Glutamatergic neuron (in vitro differentiated cells): ENCODE measurements around the gene KNSTRN. TPM values are rescaled to one million over a fixed set of nuclear protein-coding genes. Genes with fewer than 3 reads are reported as not detected.

ENCODE experiments used
- DNase-seq: peaks from one replicate; pipeline ENCODE4 v3.0.0; 2022
- H3K27ac Mint-ChIP-seq: one replicate; pipeline ENCODE4 v1.8.0; 2020; ENCODE audit warnings: mild to moderate bottlenecking, mixed read lengths, inconsistent platforms; ENCODE audit not compliant: unreplicated experiment
- H3K27me3 Mint-ChIP-seq: one replicate; pipeline ENCODE4 v1.8.0; 2020; ENCODE audit warnings: mild to moderate bottlenecking, moderate library complexity, mixed read lengths, inconsistent platforms; ENCODE audit not compliant: unreplicated experiment
- H3K36me3 Mint-ChIP-seq: one replicate; pipeline ENCODE4 v1.8.0; 2020; ENCODE audit warnings: mild to moderate bottlenecking, mixed read lengths, inconsistent platforms; ENCODE audit not compliant: unreplicated experiment
- H3K4me1 Mint-ChIP-seq: one replicate; pipeline ENCODE4 v1.8.0; 2020; ENCODE audit warnings: mild to moderate bottlenecking, low read depth, mixed read lengths, inconsistent platforms; ENCODE audit not compliant: unreplicated experiment
- H3K4me3 Mint-ChIP-seq: one replicate; pipeline ENCODE4 v1.8.0; 2020; ENCODE audit warnings: mild to moderate bottlenecking, mixed read lengths, inconsistent platforms; ENCODE audit not compliant: unreplicated experiment
- H3K9me3 Mint-ChIP-seq: one replicate; pipeline ENCODE4 v1.8.0; 2020; ENCODE audit warnings: mild to moderate bottlenecking, moderate library complexity, mixed read lengths, inconsistent platforms; ENCODE audit not compliant: unreplicated experiment
- CTCF ChIP-seq: fragments of 200-600 bp; sonication (generic); IDR thresholded peaks from one replicate; pipeline ENCODE4 v1.5.0; 2021; ENCODE audit not compliant: partially characterized antibody, unreplicated experiment
- total RNA-seq: library from RNA; stranded (reverse); fragmentation: NEBNext Ultra II Directional; extraction: Animal tissue kit (Norgen Biotek cat#: 25700); gene quantifications from one replicate; pipeline ENCODE4 v1.2.1, GENCODE V29; 2021; ENCODE audit not compliant: unreplicated experiment

The KNSTRN gene
- total RNA-seq, 1 donor from 2014 or later: 62.9 TPM

- H3K9me3 Mint-ChIP-seq: peaks cover 1% of the 10 kb centered on the region
- no peak for DNase-seq
- TF ChIP-seq CTCF: no peak
- no peaks in the 10 kb centered on the region for H3K36me3 Mint-ChIP-seq
- H3K27me3 Mint-ChIP-seq: peaks cover 9% of the 10 kb centered on the region
- H3K4me1 Mint-ChIP-seq: peaks cover 3% of the 10 kb centered on the region
- no peak overlapping the region for H3K27ac Mint-ChIP-seq
- H3K4me3 Mint-ChIP-seq: no peak overlapping the region
Observed at GRCh38 chr15:40346579-40347558, 35.7 kb upstream of the KNSTRN start.

DNA sequence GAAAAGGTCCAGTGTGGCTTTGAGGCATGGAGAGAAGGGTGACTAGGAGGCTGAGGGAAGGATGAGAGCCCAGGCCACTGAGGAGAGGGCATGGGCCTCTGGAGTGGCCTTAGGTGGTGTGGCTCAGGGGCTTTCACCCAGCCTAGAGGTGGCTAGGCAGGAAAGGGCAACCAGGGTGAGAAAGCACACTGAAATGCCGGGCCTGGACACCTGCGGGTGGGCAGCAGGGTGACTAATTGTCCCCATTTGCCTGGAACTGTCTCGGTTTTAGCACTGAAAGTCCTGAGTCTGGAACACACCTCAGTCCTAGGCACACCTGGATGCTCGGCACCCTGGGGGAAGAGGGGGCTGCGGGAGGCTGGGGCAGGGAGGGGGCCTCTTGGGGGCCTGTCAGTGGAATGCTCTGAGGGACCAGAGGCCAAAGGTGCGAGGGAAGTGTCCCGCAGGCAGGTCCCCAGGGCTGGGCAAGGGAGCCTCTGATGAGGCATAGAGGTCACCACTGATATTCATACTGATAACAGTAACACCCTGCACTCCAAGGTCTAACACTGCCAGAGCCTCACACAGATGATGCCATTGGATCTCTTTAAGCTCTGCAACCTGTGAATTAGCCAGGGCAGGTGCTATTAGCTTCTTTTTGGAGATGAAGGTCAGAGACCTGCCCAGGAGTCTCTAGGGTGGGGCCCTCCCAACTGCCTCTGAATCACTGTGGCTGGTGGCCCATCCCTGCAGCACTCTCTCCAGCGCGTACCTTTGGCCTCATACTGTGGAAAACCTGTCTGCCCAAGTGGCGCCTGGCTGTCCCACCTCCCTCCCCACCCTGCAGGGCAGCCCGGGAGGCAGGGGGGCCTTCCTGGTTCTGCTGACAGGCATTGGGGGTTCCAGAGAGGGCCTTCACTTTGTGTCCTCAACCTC lies 34.7 kb upstream of the KNSTRN start:
- DNase-seq: no peak
- Mint-ChIP-seq H3K27me3 (peaks cover 9% of the 10 kb centered on the region), H3K4me3 (no peak overlapping the region), H3K27ac (no peak overlapping the region), H3K4me1 (peaks cover 3% of the 10 kb centered on the region), H3K36me3 (no peaks in the 10 kb centered on the region), H3K9me3 (peaks cover 1% of the 10 kb centered on the region)
- TF ChIP-seq CTCF: no peak

GRCh38 chr15:40348474-40348870 lies 34.0 kb upstream of the KNSTRN start:
- Mint-ChIP-seq H3K4me1 (peaks cover 5% of the 10 kb centered on the region), H3K27me3 (peaks cover 9% of the 10 kb centered on the region), H3K36me3 (no peaks in the 10 kb centered on the region), H3K27ac (no peak overlapping the region), H3K4me3 (no peak overlapping the region), H3K9me3 (peaks cover 1% of the 10 kb centered on the region)
- DNase-seq: no peak
- no peak for TF ChIP-seq CTCF

DNA sequence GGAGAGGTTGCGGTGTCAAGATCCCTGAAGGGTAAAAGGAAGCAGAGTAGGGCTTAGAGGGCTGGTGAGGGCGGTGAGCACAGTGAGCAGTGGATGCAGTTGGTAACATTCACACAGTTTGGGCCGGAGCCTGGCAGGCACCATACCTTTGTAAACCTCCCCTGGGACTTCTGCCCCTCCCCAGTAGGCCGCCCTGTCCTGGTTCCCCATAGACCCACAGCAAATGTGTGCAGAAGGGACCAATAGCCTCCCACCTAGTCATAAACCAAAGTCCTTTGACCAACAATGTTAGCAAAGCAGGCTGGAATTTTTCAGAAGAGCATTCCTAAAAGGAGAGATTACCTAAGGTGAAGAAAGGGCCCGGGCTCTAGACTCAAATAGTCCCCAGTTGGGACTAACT lies 33.4 kb upstream of the KNSTRN start:
- no peak overlapping the region for H3K27ac Mint-ChIP-seq
- no peaks in the 10 kb centered on the region for H3K36me3 Mint-ChIP-seq
- DNase-seq: no peak
- H3K9me3 Mint-ChIP-seq: peaks cover 1% of the 10 kb centered on the region
- TF ChIP-seq CTCF: no peak
- H3K4me3 Mint-ChIP-seq: no peak overlapping the region
- peaks cover 13% of the 10 kb centered on the region for H3K27me3 Mint-ChIP-seq
- H3K4me1 Mint-ChIP-seq: peaks cover 12% of the 10 kb centered on the region
